Measurements from ENCODE around the gene FOXR1.

FOXR1 gene

DNA sequence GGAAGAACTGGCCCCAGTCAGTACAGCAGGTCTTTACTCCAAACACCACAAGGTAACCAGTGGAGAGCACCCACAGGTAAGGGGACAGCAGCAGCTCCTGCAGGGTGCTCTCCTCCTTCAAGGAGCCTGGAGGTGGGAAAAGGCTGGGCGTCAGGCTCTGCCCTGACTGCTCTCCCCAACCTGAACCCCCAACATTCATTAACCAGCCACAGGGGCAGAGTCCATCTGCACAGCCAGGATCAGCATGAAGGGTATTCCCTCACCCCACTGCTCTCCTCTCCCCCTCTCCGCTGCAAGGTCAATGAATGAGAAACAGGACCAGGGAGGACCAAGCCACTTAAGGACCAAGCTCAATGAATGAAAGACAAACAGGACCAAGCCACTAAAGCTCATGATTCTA lies 55.4 kb downstream of the FOXR1 start:
- H2BK15ac ChIP-seq (replicated peaks; ENCODE audit: low read depth), result no peak overlapping the region
- no peak overlapping the region for H4K5ac ChIP-seq (ENCODE audit: low read length)
- no peak overlapping the region for H3K27ac ChIP-seq (ENCODE audit: low read depth, low read length)
- no peak overlapping the region for H3K4me3 ChIP-seq (ENCODE audit: low read length)
- H3K79me1 ChIP-seq (ENCODE audit: low read length), result peaks cover 11% of the 10 kb centered on the region
- no peak overlapping the region for H3K18ac ChIP-seq (ENCODE audit: low read length)
- no peak for DNase-seq
- no peak overlapping the region for H3K4me2 ChIP-seq (ENCODE audit: low read length)
- H3K36me3 ChIP-seq (ENCODE audit: control insufficient read depth, insufficient read depth, low read length), result peaks cover 2% of the 10 kb centered on the region
- peaks cover 1% of the 10 kb centered on the region for H3K79me2 ChIP-seq (ENCODE audit: control insufficient read depth, insufficient read depth, low read length)
- no peak overlapping the region for H3K56ac ChIP-seq (ENCODE audit: low read length)
- WGBS (ENCODE audit: extremely low coverage, insufficient coverage, low lambda C conversion rate), result no CpG with 5 or more reads among the region's 2 CpGs
- no peak overlapping the region for H2BK5ac ChIP-seq (ENCODE audit: low read length)
- H3K4me1 ChIP-seq (ENCODE audit: control insufficient read depth, low read depth, low read length), result peaks cover 15% of the 10 kb centered on the region
- no peak overlapping the region for H2BK120ac ChIP-seq (ENCODE audit: low read depth, low read length)
- no peak overlapping the region for H4K8ac ChIP-seq (ENCODE audit: low read depth, low read length)
- no peaks in the 10 kb centered on the region for H3K27me3 ChIP-seq (ENCODE audit: insufficient read depth, low read length, poor library complexity)
- H3K9ac ChIP-seq (ENCODE audit: low read length), result no peak overlapping the region
- H3K23ac ChIP-seq (ENCODE audit: low read length), result no peak overlapping the region
- no peak overlapping the region for H2AK5ac ChIP-seq (ENCODE audit: low read length)
- H3K4ac ChIP-seq (ENCODE audit: low read depth, low read length), result no peak overlapping the region

- H3K18ac ChIP-seq (ENCODE audit: low read length), result no peak overlapping the region
- H3K9ac ChIP-seq (ENCODE audit: low read length), result no peak overlapping the region
- H3K23ac ChIP-seq (ENCODE audit: low read length), result no peak overlapping the region
- no peak overlapping the region for H2BK15ac ChIP-seq (replicated peaks; ENCODE audit: low read depth)
- no peak for DNase-seq
- peaks cover 2% of the 10 kb centered on the region for H3K36me3 ChIP-seq (ENCODE audit: control insufficient read depth, insufficient read depth, low read length)
- no peak overlapping the region for H3K4me3 ChIP-seq (ENCODE audit: low read length)
- H3K27me3 ChIP-seq (ENCODE audit: insufficient read depth, low read length, poor library complexity), result no peaks in the 10 kb centered on the region
- H4K8ac ChIP-seq (ENCODE audit: low read depth, low read length), result no peak overlapping the region
- H4K5ac ChIP-seq (ENCODE audit: low read length), result no peak overlapping the region
- no peak overlapping the region for H3K4ac ChIP-seq (ENCODE audit: low read depth, low read length)
- peaks cover 1% of the 10 kb centered on the region for H3K79me2 ChIP-seq (ENCODE audit: control insufficient read depth, insufficient read depth, low read length)
- peaks cover 15% of the 10 kb centered on the region for H3K4me1 ChIP-seq (ENCODE audit: control insufficient read depth, low read depth, low read length)
- H2AK5ac ChIP-seq (ENCODE audit: low read length), result no peak overlapping the region
- peak overlapping the region; percentile 22 for H3K56ac ChIP-seq (ENCODE audit: low read length)
- no peak overlapping the region for H3K27ac ChIP-seq (ENCODE audit: low read depth, low read length)
- no peak overlapping the region for H2BK5ac ChIP-seq (ENCODE audit: low read length)
- WGBS (ENCODE audit: extremely low coverage, insufficient coverage, low lambda C conversion rate), result no CpG with 5 or more reads among the region's 9 CpGs
- peaks cover 11% of the 10 kb centered on the region for H3K79me1 ChIP-seq (ENCODE audit: low read length)
- H3K4me2 ChIP-seq (ENCODE audit: low read length), result no peak overlapping the region
- no peak overlapping the region for H2BK120ac ChIP-seq (ENCODE audit: low read depth, low read length)
These were observed 56.2 kb downstream of the FOXR1 start for GRCh38 chr11:119027561-119028345.

GRCh38 chr11:119028346-119029068 lies 56.9 kb downstream of the FOXR1 start:
- H4K8ac ChIP-seq (ENCODE audit: low read depth, low read length), result no peak overlapping the region
- no peak overlapping the region for H3K4me3 ChIP-seq (ENCODE audit: low read length)
- H2BK5ac ChIP-seq (ENCODE audit: low read length), result no peak overlapping the region
- peak overlapping the region; percentile 83 for H3K9ac ChIP-seq (ENCODE audit: low read length)
- WGBS (ENCODE audit: extremely low coverage, insufficient coverage, low lambda C conversion rate), result no CpG with 5 or more reads among the region's 9 CpGs
- H2BK120ac ChIP-seq (ENCODE audit: low read depth, low read length), result no peak overlapping the region
- no peak overlapping the region for H3K23ac ChIP-seq (ENCODE audit: low read length)
- H3K4me2 ChIP-seq (ENCODE audit: low read length), result no peak overlapping the region
- no peaks in the 10 kb centered on the region for H3K79me2 ChIP-seq (ENCODE audit: control insufficient read depth, insufficient read depth, low read length)
- H3K4me1 ChIP-seq (ENCODE audit: control insufficient read depth, low read depth, low read length), result peaks cover 13% of the 10 kb centered on the region
- H4K5ac ChIP-seq (ENCODE audit: low read length), result no peak overlapping the region
- H3K79me1 ChIP-seq (ENCODE audit: low read length), result peaks cover 11% of the 10 kb centered on the region
- H2AK5ac ChIP-seq (ENCODE audit: low read length), result no peak overlapping the region
- H2BK15ac ChIP-seq (replicated peaks; ENCODE audit: low read depth), result no peak overlapping the region
- H3K27me3 ChIP-seq (ENCODE audit: insufficient read depth, low read length, poor library complexity), result no peaks in the 10 kb centered on the region
- H3K27ac ChIP-seq (ENCODE audit: low read depth, low read length), result no peak overlapping the region
- H3K36me3 ChIP-seq (ENCODE audit: control insufficient read depth, insufficient read depth, low read length), result peaks cover 2% of the 10 kb centered on the region
- no peak overlapping the region for H3K18ac ChIP-seq (ENCODE audit: low read length)
- no peak overlapping the region for H3K4ac ChIP-seq (ENCODE audit: low read depth, low read length)
- peak; percentile 67 for DNase-seq
- peak overlapping the region; percentile 26 for H3K56ac ChIP-seq (ENCODE audit: low read length)

DNA sequence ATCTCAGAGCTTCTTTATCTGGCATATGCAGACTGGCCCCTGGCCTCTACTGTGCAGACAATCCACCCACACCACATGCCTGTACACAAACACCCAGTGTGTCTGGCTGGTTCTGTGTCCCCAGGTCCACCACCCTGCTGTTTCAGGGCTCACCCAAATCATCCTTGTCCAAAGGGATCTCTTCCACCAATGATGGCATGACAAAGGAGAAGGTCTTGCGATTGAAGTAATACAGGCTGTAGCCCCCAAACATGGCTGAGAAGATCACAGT lies 57.4 kb downstream of the FOXR1 start:
- Histone ChIP-seq H3K4ac (ENCODE audit: low read depth, low read length) (no peak overlapping the region), H3K4me1 (ENCODE audit: control insufficient read depth, low read depth, low read length) (peaks cover 11% of the 10 kb centered on the region), H3K79me2 (ENCODE audit: control insufficient read depth, insufficient read depth, low read length) (no peaks in the 10 kb centered on the region), H4K8ac (ENCODE audit: low read depth, low read length) (no peak overlapping the region), H3K18ac (ENCODE audit: low read length) (no peak overlapping the region), H3K9ac (ENCODE audit: low read length) (peak overlapping the region; percentile 83), H3K4me3 (ENCODE audit: low read length) (no peak overlapping the region), H3K56ac (ENCODE audit: low read length) (peak overlapping the region; percentile 26), H3K4me2 (ENCODE audit: low read length) (no peak overlapping the region), H2BK5ac (ENCODE audit: low read length) (no peak overlapping the region), H3K27ac (ENCODE audit: low read depth, low read length) (no peak overlapping the region), H2AK5ac (ENCODE audit: low read length) (no peak overlapping the region), H2BK15ac (replicated peaks; ENCODE audit: low read depth) (no peak overlapping the region), H2BK120ac (ENCODE audit: low read depth, low read length) (no peak overlapping the region), H3K23ac (ENCODE audit: low read length) (no peak overlapping the region), H3K27me3 (ENCODE audit: insufficient read depth, low read length, poor library complexity) (no peaks in the 10 kb centered on the region), H3K79me1 (ENCODE audit: low read length) (peaks cover 11% of the 10 kb centered on the region), H3K36me3 (ENCODE audit: control insufficient read depth, insufficient read depth, low read length) (peaks cover 2% of the 10 kb centered on the region), H4K5ac (ENCODE audit: low read length) (no peak overlapping the region)
- no peak for DNase-seq
- WGBS (ENCODE audit: extremely low coverage, insufficient coverage, low lambda C conversion rate), result no CpG with 5 or more reads among the region's 1 CpG

DNA sequence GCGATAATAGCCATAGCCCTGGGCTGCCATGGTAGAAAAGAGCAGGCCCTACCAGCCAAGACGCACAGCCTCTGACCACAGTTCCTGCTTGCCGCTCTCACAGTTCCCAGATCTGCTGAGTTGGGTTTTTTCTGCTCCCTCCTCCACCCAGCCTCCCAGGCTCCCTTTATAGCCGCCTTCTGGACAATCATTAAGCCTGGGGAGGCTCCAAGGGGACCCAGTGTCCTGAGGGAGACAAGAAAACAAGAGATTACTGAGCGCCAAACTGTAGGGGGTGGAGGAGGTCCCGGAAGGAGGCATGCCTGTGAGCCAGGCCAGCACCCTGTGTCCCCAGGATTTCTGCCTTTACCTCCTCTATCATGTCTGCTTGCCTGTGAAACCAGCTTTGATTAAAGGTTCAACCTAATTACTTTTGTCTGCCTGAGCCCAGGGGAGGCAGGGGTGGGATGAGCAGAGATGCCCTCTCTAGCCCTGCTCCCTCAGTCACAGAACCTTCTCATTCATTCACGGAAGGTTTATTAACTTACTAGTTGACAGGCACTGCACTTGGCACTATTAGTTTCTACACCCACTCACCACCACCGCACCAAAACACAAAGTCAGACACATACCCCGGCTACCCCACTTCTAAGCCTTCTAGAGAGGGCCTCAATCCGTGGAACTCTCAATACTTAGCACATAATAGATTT lies 57.9 kb downstream of the FOXR1 start:
- peak; percentile 35 for DNase-seq
- Histone ChIP-seq H3K4me2 (ENCODE audit: low read length) (peak overlapping the region; percentile 65), H2BK120ac (ENCODE audit: low read depth, low read length) (no peak overlapping the region), H2BK5ac (ENCODE audit: low read length) (no peak overlapping the region), H4K8ac (ENCODE audit: low read depth, low read length) (no peak overlapping the region), H4K5ac (ENCODE audit: low read length) (no peak overlapping the region), H2BK15ac (replicated peaks; ENCODE audit: low read depth) (no peak overlapping the region), H3K79me2 (ENCODE audit: control insufficient read depth, insufficient read depth, low read length) (no peaks in the 10 kb centered on the region), H2AK5ac (ENCODE audit: low read length) (no peak overlapping the region), H3K79me1 (ENCODE audit: low read length) (peaks cover 11% of the 10 kb centered on the region), H3K4me1 (ENCODE audit: control insufficient read depth, low read depth, low read length) (peaks cover 11% of the 10 kb centered on the region), H3K4ac (ENCODE audit: low read depth, low read length) (no peak overlapping the region), H3K27me3 (ENCODE audit: insufficient read depth, low read length, poor library complexity) (no peaks in the 10 kb centered on the region), H3K27ac (ENCODE audit: low read depth, low read length) (no peak overlapping the region), H3K56ac (ENCODE audit: low read length) (peak overlapping the region; percentile 94), H3K9ac (ENCODE audit: low read length) (peak overlapping the region; percentile 83), H3K18ac (ENCODE audit: low read length) (no peak overlapping the region), H3K23ac (ENCODE audit: low read length) (no peak overlapping the region), H3K36me3 (ENCODE audit: control insufficient read depth, insufficient read depth, low read length) (peaks cover 2% of the 10 kb centered on the region), H3K4me3 (ENCODE audit: low read length) (no peak overlapping the region)
- no CpG with 5 or more reads among the region's 10 CpGs for WGBS (ENCODE audit: extremely low coverage, insufficient coverage, low lambda C conversion rate)

Measured in mesendoderm (in vitro differentiated cells).